CD4-positive, alpha-beta T cell treated with Interleukin-15 for 4 hours (primary cell): ENCODE results near the gene ZNF175.

ENCODE experiments used
- DNase-seq: peaks from one replicate; pipeline ENCODE4 v3.0.0-alpha.2; 2020; ENCODE audit warnings: low spot score

The ZNF175 gene

GRCh38 chr19:51570962-51571575 lies at the start of gene ZNF175:
ZNF175 (plus strand) TSS chr19:51571283; CDS start chr19:51573330, 2,047 bp downstream.
- peak; percentile 91 for DNase-seq

DNA sequence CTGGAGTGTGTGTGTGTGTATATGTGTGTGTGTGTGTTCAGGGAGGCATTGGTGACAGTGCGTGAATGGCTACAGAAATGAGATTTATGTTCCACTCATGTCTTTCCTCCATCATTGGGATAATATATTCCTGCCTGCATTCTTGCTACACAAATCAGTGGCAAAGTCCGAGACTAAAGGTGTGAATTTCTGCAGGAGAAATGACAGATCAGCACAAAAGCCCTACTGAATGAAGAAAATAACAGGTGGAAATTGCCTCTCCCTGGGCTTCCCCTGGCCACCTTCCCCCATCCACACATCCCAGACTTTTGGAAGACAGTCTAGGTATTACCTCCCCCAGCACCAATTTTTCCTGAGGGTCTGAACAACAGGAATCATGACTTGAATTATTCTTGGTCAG lies 49.7 kb upstream of the ZNF175 start:
- no peak for DNase-seq

DNA sequence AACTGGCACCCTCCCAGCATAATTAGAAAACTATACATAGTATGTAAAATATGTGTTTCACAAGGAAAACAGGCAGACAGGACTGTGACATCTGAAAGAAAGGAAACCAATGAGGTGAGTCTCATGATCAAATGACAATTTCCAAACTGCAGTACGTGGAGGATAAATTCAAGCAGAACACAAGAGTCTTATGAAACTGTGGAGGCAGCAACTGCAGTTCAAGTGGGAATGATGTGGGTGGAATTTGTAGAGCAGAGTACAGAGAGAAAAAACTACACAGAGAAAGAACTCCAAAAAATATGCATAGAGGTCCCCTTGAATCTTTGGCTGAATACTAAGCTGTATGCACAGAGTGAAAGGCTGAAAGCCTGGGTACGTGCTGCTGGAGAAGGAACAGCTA lies 49.3 kb upstream of the ZNF175 start:
- DNase-seq, result no peak

GRCh38 chr19:51524666-51525264 lies 46.3 kb upstream of the ZNF175 start:
- no peak for DNase-seq

- DNase-seq, result no peak
These were observed 45.4 kb upstream of the ZNF175 start for GRCh38 chr19:51525651-51526050.

GRCh38 chr19:51529301-51529700 lies 41.8 kb upstream of the ZNF175 start:
- DNase-seq, result no peak

GRCh38 chr19:51530616-51531015 lies 40.5 kb upstream of the ZNF175 start:
- no peak for DNase-seq

GRCh38 chr19:51531349-51532315 lies 39.5 kb upstream of the ZNF175 start, which contains the start of gene SIGLEC6:
SIGLEC6 (minus strand) TSS chr19:51531670; CDS start chr19:51531648, 22 bp downstream.
- DNase-seq, result peak; percentile 15

DNA sequence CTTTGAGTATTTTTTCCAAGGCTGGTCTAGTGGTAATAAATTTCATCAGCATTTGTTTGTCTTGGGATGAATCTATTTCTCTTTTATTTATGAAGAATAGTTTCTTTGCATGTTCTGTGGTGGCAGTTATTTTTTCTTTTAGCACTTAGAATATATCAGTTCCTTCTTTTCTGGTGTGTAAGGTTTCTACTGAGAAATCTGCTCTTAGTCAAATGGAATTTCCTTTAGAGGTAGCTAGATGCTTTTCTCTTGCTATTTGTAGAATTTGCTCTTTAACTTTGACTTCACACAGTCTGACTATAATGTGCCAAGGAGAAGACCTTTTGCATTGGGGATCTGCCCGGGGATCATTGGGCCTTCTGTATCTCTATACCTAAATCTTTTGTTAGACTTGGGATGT lies 35.5 kb upstream of the ZNF175 start:
- no peak for DNase-seq

DNA sequence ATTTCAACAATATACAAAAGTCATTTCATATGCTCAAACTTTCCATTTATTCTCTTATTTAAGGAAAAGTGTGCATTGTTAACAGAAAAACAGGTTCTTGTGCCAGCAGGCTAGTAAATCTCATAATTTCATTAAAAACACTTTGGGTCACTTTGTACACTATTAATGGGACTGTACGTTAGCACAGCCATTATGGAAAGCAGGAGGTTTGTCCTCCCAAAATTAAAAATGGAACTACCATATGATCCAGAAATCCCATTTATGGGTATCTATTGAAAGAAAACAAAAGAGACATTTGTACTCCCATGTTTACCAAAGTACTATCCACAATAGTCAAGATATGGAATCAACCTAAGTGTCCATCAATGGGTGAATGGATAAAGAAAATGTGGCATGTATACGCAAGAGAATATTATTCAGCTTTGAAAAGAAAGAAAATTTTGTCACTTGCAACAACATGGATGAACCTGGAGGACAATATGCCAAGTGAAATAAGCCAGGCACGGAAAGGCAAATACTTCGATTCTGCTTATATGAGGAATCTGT lies 31.2 kb upstream of the ZNF175 start:
- DNase-seq, result no peak

DNA sequence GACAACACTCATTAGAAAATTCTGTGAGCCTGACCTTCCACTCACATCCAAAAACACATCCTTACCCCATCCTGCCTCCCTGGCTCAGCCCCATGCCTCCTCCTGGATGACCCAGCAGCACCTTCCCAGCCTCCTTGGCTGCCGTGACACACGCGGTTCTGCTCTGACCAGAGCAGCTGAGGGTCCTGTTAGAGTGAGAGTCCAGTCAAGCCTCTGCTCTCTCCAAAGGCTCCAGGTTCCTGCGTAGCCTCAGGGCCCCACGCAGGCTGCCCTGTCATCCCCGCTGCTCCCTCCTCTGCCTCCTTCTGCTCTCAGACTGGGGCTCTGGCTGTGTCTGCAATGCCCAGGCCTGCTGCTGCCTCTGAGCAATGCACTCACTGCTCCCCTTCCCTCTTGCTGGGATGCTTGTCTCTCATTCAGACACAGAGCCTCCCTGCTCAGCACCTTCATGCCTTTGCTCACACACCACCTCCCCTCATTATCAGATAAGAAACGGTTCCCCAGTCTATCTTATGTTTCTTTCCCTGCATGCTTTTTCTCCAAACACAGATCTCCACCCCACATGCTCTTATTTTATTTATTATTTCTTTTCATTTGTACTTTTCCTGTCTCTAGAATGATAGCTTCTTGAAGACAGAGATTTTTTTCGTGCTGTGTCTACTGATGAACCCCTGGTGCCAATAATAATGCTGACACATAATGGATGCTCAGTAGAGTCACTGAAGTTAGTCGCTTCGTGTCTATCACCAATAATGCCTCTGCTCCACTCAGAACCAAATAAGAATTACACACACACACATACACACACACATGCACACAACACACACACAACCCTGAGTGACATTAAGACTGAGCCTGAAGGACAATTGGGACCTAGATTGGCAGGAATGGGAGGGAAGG lies 29.4 kb upstream of the ZNF175 start:
- no peak for DNase-seq

DNA sequence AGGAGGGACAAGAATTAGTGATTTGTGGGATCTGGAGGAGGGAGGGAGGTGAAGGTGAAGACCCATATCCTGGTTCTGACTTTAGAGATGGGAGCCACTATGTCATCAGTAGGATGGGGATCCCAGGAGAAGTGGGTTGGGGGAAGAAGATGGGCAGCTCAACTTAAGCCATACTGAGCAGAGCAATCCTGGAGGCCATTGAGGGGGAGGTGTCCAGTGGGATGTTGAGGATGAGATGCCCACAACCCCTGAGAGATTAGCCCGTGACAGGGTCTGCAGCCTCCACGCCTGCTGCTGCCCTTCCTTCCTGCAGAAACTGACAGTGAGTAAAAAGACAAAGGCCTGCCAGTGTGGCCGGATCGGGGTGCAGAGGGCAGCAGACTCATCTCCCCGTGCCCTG lies 28.4 kb upstream of the ZNF175 start:
- DNase-seq, result no peak

DNA sequence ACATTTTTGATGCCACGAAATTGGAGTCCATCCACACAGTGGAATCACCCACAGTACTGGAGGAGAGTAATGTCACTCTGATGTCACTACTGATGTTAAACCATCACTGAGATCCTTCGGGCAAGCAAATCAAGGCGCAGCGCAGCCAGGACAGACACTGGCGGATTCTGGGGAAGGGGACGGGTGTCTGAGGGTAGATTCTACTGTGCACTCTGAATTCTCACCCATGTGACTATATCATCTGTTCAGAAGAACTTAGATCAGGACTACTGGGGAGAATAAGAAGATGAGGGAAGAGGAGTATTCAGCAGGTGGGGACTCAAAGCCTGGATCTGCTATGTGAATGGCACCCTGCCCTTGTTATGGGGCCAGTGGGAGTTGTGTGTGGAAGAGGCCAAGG lies 27.0 kb upstream of the ZNF175 start:
- DNase-seq, result no peak

GRCh38 chr19:51546107-51546649 lies 24.9 kb upstream of the ZNF175 start:
- DNase-seq, result no peak

- DNase-seq, result no peak
These were observed 24.3 kb upstream of the ZNF175 start for GRCh38 chr19:51546650-51547396.

- no peak for DNase-seq
These were observed 23.5 kb upstream of the ZNF175 start for GRCh38 chr19:51547397-51548212.

- no peak for DNase-seq
These were observed 22.9 kb upstream of the ZNF175 start for GRCh38 chr19:51548213-51548651.

DNA sequence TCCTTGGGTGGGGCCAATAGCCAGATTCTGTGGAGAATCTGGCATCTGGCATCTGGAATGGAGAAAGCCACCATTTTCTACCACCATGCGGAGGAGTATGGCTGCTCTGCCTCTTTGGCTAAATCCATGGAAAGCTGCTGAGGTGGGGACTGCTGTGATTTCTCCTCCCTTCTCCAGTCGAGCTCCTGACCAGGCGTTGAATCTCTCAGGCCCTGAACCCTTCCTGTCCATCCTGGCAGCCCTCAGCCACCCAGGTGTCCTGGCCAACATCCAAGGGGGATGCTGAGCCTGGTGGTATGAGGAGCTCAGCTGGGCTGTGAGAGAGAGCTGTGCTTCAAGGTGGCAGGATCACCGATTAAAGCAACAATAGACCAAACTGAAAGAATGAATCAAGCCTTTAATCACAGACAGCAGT lies 22.2 kb upstream of the ZNF175 start:
- DNase-seq, result no peak

DNA sequence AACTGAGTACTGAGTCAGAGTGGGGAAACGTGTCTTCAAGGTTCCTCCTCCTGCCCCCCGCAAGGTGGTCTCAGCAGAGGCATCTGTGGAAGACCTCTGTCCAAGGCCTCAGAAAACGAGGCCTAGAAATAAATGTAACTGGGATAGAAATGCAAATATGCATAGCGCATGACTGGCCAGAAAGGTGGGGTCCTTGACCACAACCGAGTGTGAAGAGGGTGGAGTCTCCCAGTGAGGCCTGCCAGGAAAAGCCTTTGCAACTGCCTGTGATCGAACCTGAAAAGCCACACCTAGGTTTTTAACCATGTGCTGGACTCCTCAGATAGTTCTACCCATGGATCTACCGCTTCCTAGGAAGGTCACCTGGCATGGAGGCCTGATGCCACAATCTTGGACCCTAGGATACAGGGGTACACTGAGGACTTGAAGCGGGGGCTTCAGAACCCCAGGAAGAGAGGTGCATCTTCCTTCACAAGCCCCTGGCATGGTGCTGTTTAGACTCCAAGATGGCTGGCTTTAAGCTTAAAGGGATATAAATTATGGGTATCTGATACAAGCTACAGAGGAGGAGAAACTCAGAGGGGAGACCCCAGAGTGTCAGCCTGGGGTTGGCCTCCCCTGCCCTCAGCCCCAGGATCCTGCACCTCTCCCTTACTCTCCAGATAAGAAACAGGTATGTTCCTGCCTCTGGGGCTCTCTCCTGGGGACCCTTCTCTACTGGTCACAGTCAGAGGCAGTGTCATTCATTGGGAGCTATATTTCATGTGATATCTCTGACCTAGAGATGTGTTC lies 21.4 kb upstream of the ZNF175 start:
- no peak for DNase-seq
